HPDE6-E6E7 (cell line): ENCODE results near the gene ALLC.

Source experiments
- DNase-seq: peaks from one replicate; pipeline ENCODE4 v3.0.0; 2011; ENCODE audit warnings: missing footprints; ENCODE audit errors: extremely low spot score

Gene ALLC

DNA sequence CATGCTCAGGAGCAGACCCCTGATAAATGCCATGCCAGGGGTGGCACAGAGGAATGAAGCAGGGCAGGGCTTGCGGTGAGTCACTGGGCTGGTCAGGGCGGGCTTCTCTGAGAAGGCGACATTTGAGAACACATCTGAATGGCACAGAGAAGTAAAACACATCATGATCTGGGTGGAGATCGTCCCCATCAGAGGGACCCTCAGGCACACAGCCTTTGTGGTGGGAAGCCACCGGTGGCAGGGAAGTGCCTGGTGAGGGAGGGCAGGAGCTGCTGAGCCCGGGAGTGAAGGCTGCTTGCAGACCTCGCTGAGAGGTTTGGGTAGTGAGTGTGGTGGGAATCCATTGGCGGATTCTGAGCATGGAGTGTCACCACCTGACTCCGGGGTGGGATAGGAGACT lies 89.8 kb downstream of the ALLC start:
- DNase-seq: no peak

GRCh38 chr2:3749201-3749600 lies 91.2 kb downstream of the ALLC start:
- DNase-seq: no peak

GRCh38 chr2:3751251-3751650 lies 93.3 kb downstream of the ALLC start:
- DNase-seq: no peak

DNA sequence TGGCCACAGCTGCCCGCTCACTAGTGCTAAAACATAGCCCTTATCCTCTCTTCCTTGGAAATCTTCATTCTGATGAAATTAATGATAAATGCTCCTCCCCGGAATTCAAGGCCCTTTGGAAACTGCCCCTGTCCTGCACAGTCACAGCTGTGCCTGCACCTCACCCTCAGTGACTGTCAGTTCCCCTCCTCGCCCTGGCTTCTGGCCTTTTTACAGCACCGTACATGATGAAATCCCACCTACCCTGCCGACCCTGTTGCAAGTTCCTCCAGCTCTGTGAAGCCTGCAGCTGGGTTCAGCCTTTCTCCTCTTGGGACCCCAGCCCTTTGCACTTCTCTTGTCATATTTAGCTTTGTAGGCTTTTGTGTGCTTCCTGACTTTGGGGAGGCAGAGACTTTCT lies 93.8 kb downstream of the ALLC start:
- no peak for DNase-seq
